Anterior cingulate cortex (tissue), 58 donors: ENCODE measurements around the gene WDR38.

Source experiments
- DNase-seq, 58 donors: peaks; one replicate each; lab custom pipeline; 2025; lab: John Stamatoyannopoulos, UW

The WDR38 gene

GRCh38 chr9:124855944-124856765 is 2.9 kb downstream of the WDR38 start:
- peak in 2 of 58 donors; percentile 27 to 28 for DNase-seq

- DNase-seq, result no peak
Measured at GRCh38 chr9:124857533-124858162, 4.4 kb downstream of the WDR38 start.

DNA sequence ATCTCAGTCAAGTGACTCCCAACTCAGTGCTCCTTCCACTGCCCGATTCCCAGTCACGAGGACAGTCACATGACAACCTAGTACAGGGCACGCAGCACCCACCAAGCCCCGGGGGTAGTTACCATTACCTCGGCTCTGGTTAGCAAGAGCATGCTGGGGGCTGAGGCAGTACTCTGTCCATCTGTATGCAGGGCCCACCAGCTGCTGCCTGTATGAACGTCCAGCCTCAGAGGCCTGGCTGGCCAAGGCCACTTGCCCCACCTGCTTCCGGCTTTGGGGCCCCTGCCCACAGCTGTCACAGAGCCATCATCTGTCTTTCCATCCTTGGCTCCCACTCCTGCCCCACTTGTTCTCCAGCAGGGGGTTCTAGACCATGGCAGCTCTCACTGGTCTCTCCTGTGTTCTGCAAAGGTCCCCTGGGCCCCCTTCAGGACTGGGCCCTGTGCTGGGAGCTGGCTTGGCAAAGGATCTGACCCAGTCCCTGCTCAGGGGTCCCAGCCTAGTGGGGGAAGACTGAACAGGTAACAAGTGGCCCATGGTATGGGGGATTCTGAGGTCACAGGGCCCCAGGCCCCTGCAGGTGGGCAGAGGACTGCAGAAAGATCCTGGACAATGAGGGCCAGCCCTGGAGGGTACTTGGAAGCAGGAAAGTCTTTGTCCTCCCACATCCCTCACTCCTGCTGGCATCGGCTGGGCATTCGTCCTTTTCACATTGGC is 5.2 kb downstream of the WDR38 start:
- DNase-seq, result no peak

- DNase-seq, result no peak
Measured at GRCh38 chr9:124859803-124860581, 6.7 kb downstream of the WDR38 start.

GRCh38 chr9:124860582-124861341 is 7.5 kb downstream of the WDR38 start:
- no peak for DNase-seq

- DNase-seq, result peak; percentile 49 to 97 (median 92)
Measured at GRCh38 chr9:124861342-124862229, 8.3 kb downstream of the WDR38 start, which contains the start of the genes ARPC5L and RPL35. Gene ARPC5L (plus strand): TSS chr9:124862130. CDS start chr9:124869291, 7,161 bp downstream. Gene RPL35 (minus strand): TSS chr9:124861957. CDS start chr9:124861912, 45 bp downstream.

- no peak for DNase-seq
Measured at GRCh38 chr9:124863371-124863871, 10.2 kb downstream of the WDR38 start.

GRCh38 chr9:124868511-124869465 is 15.5 kb downstream of the WDR38 start:
- peak; percentile 17 to 89 (median 78) for DNase-seq

GRCh38 chr9:124869466-124869985 is 16.3 kb downstream of the WDR38 start:
- DNase-seq, result no peak

GRCh38 chr9:124869986-124870560 is 16.8 kb downstream of the WDR38 start:
- DNase-seq, result peak in 4 of 58 donors; percentile 7 to 50 (median 33)

GRCh38 chr9:124870723-124871122 is 17.5 kb downstream of the WDR38 start:
- no peak for DNase-seq

DNA sequence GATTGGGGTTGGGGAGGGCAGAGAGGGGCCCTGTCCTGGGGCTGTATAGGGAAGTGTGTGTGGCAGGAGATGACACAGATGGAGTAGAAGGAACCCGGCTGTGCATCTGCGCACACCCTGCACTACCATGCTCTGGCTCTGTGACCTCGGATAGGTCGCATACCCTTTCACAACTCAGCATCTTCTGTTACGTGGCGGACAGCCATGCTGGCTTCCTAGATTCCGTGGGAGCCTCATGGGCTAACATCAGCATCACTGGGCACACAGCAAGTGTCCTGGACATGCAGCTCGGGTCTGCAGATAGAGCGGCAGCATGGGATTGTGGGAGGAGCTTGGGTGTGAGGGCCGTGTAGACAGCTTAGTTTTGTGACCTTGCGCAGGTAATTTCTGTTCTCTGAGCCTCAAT is 17.9 kb downstream of the WDR38 start:
- no peak for DNase-seq

DNA sequence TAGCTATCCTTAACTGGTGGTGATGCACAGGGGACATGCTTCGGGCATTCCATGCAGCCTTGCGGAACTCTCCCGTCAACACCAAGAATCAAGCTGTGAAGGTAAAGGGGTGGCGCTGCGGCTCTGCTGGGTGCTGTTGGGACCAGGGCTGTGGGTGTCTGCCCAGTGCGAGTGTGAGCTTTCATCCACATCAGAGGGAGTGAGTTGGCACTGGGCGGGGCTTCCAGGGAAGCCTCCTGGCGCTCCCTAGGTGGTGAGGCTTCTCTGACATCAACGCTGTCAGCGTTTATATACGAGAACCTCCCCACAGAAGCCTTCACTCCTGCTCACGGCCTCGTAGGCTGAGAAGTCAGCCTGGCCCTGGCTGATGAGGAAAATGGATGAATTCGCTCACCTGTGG is 20.4 kb downstream of the WDR38 start:
- peak in 20 of 58 donors; percentile 12 to 59 (median 32) for DNase-seq

DNA sequence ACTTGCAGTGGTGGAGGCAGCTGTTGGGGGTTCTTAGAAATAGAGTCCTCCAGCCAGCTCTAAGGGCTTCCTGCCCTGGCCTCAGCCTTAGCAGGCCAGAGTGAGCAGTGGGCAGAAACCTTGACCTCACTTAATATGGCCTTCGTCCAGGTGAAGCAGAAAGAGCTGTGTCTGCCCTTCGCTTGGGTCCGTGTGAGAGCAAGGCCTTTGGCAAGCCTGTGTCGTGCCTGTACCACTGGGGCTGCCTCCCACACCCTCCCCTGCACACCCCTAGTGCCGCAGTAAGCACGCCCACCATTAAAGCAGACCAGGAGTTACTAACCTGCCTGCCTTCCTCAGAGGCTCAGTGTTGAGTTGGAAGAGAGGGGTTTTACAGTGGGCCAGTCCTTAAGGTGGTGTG is 22.2 kb downstream of the WDR38 start:
- DNase-seq, result no peak

GRCh38 chr9:124877021-124877782 is 23.9 kb downstream of the WDR38 start:
- no peak for DNase-seq

- DNase-seq, result no peak
Measured at GRCh38 chr9:124878021-124878420, 24.8 kb downstream of the WDR38 start.
